IPS DF 19.7 (cell line): ENCODE results near the gene SLCO1C1.
A peak's percentile ranks its signal among the peaks of the same experiment; 100 is the strongest.
"Not testable (repeated sequence)": the region's sequence is repeated elsewhere in the genome, so short reads cannot be mapped to it uniquely, and the experiment has no call there.

Experiments used
- DNase-seq: peaks from one replicate; pipeline ENCODE4 v3.0.0-alpha.2; 2013; ENCODE audit warnings: low read depth, low spot score

The SLCO1C1 gene, protein sequence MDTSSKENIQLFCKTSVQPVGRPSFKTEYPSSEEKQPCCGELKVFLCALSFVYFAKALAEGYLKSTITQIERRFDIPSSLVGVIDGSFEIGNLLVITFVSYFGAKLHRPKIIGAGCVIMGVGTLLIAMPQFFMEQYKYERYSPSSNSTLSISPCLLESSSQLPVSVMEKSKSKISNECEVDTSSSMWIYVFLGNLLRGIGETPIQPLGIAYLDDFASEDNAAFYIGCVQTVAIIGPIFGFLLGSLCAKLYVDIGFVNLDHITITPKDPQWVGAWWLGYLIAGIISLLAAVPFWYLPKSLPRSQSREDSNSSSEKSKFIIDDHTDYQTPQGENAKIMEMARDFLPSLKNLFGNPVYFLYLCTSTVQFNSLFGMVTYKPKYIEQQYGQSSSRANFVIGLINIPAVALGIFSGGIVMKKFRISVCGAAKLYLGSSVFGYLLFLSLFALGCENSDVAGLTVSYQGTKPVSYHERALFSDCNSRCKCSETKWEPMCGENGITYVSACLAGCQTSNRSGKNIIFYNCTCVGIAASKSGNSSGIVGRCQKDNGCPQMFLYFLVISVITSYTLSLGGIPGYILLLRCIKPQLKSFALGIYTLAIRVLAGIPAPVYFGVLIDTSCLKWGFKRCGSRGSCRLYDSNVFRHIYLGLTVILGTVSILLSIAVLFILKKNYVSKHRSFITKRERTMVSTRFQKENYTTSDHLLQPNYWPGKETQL

GRCh38 chr12:20695232-20695631 lies at the start of gene SLCO1C1:
SLCO1C1 (plus strand) TSS chr12:20695332; CDS start chr12:20699577, 4,245 bp downstream.
- peak; percentile 3 for DNase-seq

GRCh38 chr12:20646239-20646827 lies 48.8 kb upstream of the SLCO1C1 start:
- DNase-seq = no peak

- DNase-seq = no peak
Measured at GRCh38 chr12:20653871-20654270, 41.3 kb upstream of the SLCO1C1 start.

DNA sequence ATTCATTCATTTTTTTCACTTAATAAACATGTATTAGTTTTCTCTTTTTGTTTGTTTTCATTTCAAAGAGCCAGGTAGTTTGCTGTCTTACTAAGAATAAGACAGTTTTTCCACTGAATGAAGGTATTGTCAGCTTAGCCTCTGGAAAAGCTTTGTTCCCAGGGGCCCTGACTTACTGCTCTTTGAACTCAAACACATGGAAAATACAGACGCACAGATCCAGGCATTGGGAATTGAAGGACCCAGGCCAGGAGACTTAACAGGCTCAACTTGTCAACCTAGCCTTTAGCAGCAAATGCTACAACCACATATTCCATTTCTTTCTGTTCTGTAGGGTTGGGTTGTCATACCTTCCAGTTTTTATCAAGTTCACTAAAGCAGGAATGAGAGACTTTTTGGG lies 38.5 kb upstream of the SLCO1C1 start:
- DNase-seq = no peak

- DNase-seq = no peak
Measured at GRCh38 chr12:20657496-20657895, 37.6 kb upstream of the SLCO1C1 start.

- no peak for DNase-seq
Measured at GRCh38 chr12:20681334-20681733, 13.8 kb upstream of the SLCO1C1 start.

- no peak for DNase-seq
Measured at GRCh38 chr12:20696181-20696905, 1.2 kb downstream of the SLCO1C1 start.

DNA sequence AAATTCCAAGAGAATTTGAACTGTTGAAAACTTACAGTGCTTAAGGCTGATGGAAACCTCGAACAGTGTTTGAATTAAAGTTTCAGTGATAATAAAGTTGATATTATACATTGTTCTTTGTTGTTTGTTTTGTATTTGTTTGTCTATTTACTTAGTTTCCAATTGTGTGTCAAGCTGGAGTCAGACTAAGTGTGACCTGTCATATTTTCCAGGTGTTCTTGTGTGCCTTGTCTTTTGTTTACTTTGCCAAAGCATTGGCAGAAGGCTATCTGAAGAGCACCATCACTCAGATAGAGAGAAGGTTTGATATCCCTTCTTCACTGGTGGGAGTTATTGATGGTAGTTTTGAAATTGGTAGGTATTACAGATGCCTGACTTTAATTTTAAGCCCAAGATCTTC lies 6.0 kb downstream of the SLCO1C1 start:
- DNase-seq = no peak

GRCh38 chr12:20704860-20705259 lies 9.7 kb downstream of the SLCO1C1 start:
- DNase-seq = no peak

- DNase-seq = no peak
Measured at GRCh38 chr12:20711846-20712245, 16.7 kb downstream of the SLCO1C1 start.

- DNase-seq = peak; percentile 35
Measured at GRCh38 chr12:20716037-20716436, 20.9 kb downstream of the SLCO1C1 start.

GRCh38 chr12:20716985-20717384 lies 21.9 kb downstream of the SLCO1C1 start:
- no peak for DNase-seq

DNA sequence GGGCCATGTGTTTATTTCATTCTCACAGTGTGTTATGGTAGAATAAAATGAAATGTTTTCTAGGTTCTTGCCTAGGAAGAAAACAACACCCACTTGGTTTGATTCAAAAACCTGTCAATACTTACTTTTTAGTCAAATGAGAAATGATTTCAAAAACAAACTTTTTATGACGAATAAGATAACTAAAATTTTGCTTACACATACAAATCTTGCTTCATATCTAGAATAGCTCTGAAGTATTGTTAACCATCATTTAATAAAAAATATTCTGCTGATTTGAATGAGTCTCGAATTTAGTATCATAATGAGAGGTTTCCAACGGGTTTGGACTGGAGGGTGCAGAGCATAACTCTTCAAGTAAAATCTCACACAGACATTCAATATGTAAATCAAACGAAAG lies 23.2 kb downstream of the SLCO1C1 start:
- no peak for DNase-seq

DNA sequence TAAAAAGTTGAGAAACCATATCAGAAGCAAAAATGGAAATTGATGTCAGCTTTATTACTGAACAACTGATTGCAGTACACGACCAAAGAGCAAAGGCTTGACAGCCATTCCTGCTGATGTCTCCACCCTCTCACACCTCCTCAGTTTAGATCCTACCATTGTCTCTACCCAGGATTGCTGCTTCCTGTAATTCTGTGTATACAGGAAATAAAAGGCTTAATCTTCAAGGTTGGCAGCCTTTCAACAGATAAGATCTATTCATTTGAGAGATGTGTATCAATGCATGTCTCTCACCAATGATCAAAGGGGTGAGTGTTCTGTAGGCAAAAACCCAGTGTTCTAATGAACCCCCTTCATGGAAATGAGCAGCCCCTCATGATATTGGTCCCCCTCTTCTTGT lies 27.0 kb downstream of the SLCO1C1 start:
- DNase-seq = no peak

GRCh38 chr12:20731274-20731673 lies 36.1 kb downstream of the SLCO1C1 start:
- no peak for DNase-seq

DNA sequence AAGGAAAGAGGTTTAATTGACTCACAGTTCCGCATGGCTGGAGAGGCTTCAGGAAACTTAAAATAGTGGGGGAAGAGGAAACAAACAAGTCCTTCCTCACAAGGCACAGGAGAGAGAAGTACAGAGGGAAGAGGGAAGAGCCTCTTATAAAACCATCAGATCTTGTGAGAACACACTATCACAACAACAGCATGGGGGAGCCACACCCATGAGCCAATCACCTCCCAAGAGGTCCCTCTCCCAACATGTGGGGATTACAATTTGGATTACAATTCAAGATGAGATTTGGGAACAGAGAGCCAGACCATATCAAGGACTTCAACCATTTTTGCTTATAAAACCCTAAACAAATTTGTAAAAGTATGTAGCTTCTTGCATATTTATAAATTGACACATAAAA lies 45.8 kb downstream of the SLCO1C1 start:
- no peak for DNase-seq

- no peak for DNase-seq
Measured at GRCh38 chr12:20748198-20748597, 53.1 kb downstream of the SLCO1C1 start.

GRCh38 chr12:20751046-20751445 lies 55.9 kb downstream of the SLCO1C1 start:
- DNase-seq = no peak

GRCh38 chr12:20777420-20777819 lies 82.3 kb downstream of the SLCO1C1 start:
- DNase-seq = no peak

DNA sequence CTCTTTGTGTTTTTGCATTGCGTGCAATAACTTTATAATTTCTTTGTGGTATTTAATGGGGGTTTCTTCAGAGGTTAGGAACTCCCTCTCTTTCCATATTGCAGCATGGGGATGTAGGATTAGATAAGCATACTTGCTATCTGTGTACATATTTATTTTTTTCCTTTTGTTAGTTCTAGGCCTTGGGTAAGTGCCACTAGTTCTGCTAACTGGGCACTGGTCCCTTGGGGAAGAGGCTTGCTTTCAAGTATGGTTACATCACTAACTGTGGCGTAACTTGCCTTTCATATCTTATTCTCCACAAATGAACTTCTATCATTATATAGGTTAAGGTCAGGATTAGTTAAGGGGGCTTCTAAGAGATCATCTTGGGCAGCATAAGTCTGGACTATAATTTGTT lies 83.8 kb downstream of the SLCO1C1 start:
- no peak for DNase-seq

DNA sequence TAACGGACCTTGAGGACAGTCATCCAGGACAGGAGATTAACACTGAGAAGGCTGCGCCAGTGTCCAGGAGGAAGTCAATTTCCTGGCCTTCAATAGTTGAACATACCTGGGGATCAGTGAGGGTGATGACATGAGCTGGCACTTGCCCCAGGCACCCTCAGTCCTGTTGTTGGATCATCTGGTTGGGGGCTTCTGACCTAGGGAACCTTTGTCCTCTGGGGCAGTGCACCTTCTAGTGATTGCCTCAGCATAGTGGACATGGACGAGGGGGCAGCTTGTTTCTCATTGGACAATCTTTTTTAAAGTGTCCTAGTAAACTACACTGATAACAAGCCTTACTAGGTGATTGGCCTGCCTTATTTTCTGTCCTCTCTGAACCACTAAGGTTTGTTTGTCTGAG lies 84.8 kb downstream of the SLCO1C1 start:
- DNase-seq = not testable (repeated sequence)

DNA sequence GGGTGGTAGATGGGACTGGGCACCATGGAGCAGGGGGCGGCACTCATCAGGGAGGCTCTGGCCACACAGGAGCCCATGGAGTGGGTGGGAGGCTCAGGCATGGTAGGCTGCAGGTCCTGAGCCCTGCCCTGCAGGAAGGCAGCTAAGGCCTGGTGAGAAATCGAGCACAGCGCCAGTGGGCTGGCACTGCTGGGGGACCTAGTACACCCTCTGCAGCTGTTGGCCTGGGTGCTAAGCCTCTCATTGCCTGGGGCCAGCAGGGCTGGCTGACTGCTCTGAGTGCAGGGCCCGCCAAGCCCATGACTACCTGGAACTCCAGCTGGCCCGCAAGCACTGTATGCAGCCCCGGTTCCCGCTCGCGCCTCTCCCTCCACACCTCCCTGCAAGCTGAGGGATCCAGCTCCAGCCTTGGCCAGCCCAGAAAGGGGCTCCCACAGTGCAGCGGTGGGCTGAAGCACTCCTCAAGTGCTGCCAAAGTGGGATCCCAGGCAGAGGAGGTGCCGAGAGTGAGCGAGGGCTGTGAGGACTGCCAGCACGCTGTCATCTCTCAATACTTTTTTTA lies 88.7 kb downstream of the SLCO1C1 start:
- DNase-seq = not testable (repeated sequence)
